HepG2 (cell line): ENCODE data around the gene DDX23. TPM values are rescaled to one million over a fixed set of nuclear protein-coding genes. Genes with fewer than 3 reads are reported as not detected.

ENCODE experiments used
- CEBPG ChIP-seq: IDR thresholded peaks from 2 replicates; pipeline ENCODE4 v1.6.1; 2016
- ERF ChIP-seq: IDR thresholded peaks from 2 replicates; pipeline ENCODE4 v1.6.1; 2018; ENCODE audit warnings: missing biosample characterization, missing genetic modification reagents
- ESRRA ChIP-seq: sonication (generic); formaldehyde crosslinking; IDR thresholded peaks from 2 replicates; pipeline ENCODE4 v1.5.1; 2020; ENCODE audit warnings: mild to moderate bottlenecking, low read depth, missing genetic modification reagents
- HNRNPH1 ChIP-seq: fragments of 200-400 bp; formaldehyde crosslinking; optimal IDR thresholded peaks from 2 replicates; pipeline ENCODE3; 2017; ENCODE audit warnings: mild to moderate bottlenecking, low read depth, low read length
- KDM3A ChIP-seq: IDR thresholded peaks from 2 replicates; pipeline ENCODE4 v1.6.1; 2018; ENCODE audit warnings: low read depth, missing compliant biosample characterization
- MXI1 ChIP-seq: IDR thresholded peaks from 3 replicates; pipeline ENCODE4 v1.6.1; 2012; ENCODE audit warnings: low read depth, low read length, inconsistent platforms, borderline replicate concordance
- NCOA2 ChIP-seq: sonication (generic); formaldehyde crosslinking; IDR thresholded peaks from 2 replicates; pipeline ENCODE4 v1.8.0; 2022; ENCODE audit warnings: inconsistent platforms
- NRL ChIP-seq: sonication (generic); formaldehyde crosslinking; IDR thresholded peaks from 2 replicates; pipeline ENCODE4 v1.5.0; 2020; ENCODE audit warnings: missing genetic modification reagents, mild to moderate bottlenecking, moderate library complexity, borderline replicate concordance
- RNF2 ChIP-seq: fragments of 450-650 bp; conservative IDR thresholded peaks from 2 replicates; pipeline ENCODE4 v1.6.1; 2016; ENCODE audit warnings: low read depth
- SAFB2 ChIP-seq: sonication (generic); formaldehyde crosslinking; IDR thresholded peaks from 2 replicates; pipeline ENCODE4 v1.5.1; 2020; ENCODE audit warnings: missing genetic modification reagents, low read depth, mild to moderate bottlenecking, borderline replicate concordance
- THAP11 ChIP-seq: IDR thresholded peaks from 2 replicates; pipeline ENCODE4 v1.6.1; 2016; ENCODE audit warnings: missing biosample characterization, missing genetic modification reagents
- ZFP36L2 ChIP-seq: sonication (generic); formaldehyde crosslinking; IDR thresholded peaks from 2 replicates; pipeline ENCODE4 v1.4.0; 2020; ENCODE audit warnings: missing genetic modification reagents
- ZFX ChIP-seq: sonication (generic); formaldehyde crosslinking; IDR thresholded peaks from 2 replicates; pipeline ENCODE4 v1.4.0; 2020; ENCODE audit warnings: mild to moderate bottlenecking, low read depth, missing genetic modification reagents, moderate library complexity
- ZNF354B ChIP-seq: sonication (generic); formaldehyde crosslinking; IDR thresholded peaks from 2 replicates; pipeline ENCODE4 v1.8.0; 2022; ENCODE audit warnings: mild to moderate bottlenecking, missing genetic modification reagents
- ZNF510 ChIP-seq: sonication (generic); formaldehyde crosslinking; IDR thresholded peaks from 2 replicates; pipeline ENCODE4 v1.4.0; 2020; ENCODE audit warnings: low read depth, mild to moderate bottlenecking, missing genetic modification reagents
- ZNF557 ChIP-seq: sonication (generic); formaldehyde crosslinking; IDR thresholded peaks from 2 replicates; pipeline ENCODE4 v1.4.0; 2020; ENCODE audit warnings: missing genetic modification reagents
- polyA plus RNA-seq, 8 experiments: library from polyadenylated mRNA; depleted of rRNA in 3 of 8; stranded (reverse) in 7 of 8; unstranded in 1 of 8; fragments of >200 nt; fragmentation: Illumina TruSeq in 4 of 8; extraction: Trizol in 4 of 8; gene quantifications; 2 replicates each; pipeline versions ENCODE4 v1.2.1 to v1.2.3, GENCODE V29; 2011 to 2016; ENCODE audit warnings: low read depth in 4 of 8, missing spikeins in 1 of 8, mixed read lengths in 1 of 8; ENCODE audit not compliant: insufficient read depth in 1 of 8
- total RNA-seq, 5 experiments: library from RNA; depleted of rRNA; stranded (reverse); fragments of >200 nt; fragmentation: Illumina TruSeq; extraction: Trizol; gene quantifications; 2 replicates each; pipeline ENCODE4 v1.2.3, GENCODE V29; 2016; ENCODE audit warnings: low read depth in 1 of 5
- TF ChIP-seq, protein P1 (sequence below): IDR thresholded peaks from 2 replicates; pipeline ENCODE4 v1.6.1; 2018; ENCODE audit warnings: missing genetic modification reagents, mild to moderate bottlenecking, missing compliant biosample characterization
- TF ChIP-seq, protein P2 (sequence below): sonication (generic); formaldehyde crosslinking; IDR thresholded peaks from 2 replicates; pipeline ENCODE4 v1.4.0; 2020; ENCODE audit warnings: mild to moderate bottlenecking, low read depth, missing genetic modification reagents
- TF ChIP-seq, protein P3 (sequence below): sonication (generic); formaldehyde crosslinking; IDR thresholded peaks from 2 replicates; pipeline ENCODE4 v1.4.0; 2020; ENCODE audit warnings: mild to moderate bottlenecking, missing genetic modification reagents
- TF ChIP-seq, protein P4 (sequence below): sonication (generic); formaldehyde crosslinking; IDR thresholded peaks from 2 replicates; pipeline ENCODE4 v1.4.0; 2020; ENCODE audit warnings: missing genetic modification reagents

Gene DDX23
- total and polyA plus RNA-seq, 2 of the 13 experiments (the other 11 are each of a cell fraction or from before 2014, with no cell fraction given): 35.7 to 90.0 TPM

DNA sequence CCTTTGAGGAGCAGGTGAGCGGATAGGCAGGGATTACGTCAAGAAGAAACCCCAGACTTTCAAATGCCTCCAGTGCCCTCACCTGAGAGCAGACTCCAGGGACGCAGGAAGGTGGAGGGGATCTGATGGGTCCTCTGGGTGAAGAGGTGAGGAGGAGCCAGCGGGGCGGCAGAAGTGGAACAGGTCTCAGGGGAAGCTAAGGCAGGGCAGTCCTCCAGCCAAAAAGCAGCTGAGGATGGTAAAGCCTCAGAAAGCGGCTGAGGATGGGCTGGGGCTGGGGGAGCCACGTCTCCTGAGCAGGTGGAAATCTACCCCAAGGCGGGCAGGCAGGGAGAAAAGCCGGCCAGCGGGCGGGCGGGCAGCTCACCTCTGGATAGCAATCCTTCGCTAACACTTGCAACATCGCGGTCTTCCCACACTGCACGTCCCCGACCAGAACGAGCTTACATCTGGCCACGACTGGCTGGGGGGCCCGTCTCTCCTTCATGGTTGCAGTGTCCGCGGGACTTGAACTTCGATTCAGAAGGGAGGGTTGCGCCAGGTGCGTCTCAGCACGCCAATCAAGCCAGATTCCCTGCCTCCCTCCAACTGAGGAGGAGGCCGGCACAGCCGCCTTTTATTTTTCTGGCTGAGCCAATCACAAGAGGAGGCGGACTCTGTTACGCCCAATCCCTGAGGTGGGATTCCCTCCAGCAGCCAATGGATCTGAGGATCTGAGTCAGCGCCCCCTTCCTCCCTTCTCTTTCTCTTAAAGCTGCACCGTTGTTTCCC is 13.5 kb upstream of the DDX23 start, which contains the start of gene RND1 (continued):
- TF ChIP-seq ZNF510 (CRISPR knock-in tag) (peak; percentile 82; the same call in 1 of the 2 replicates), ZNF557 (CRISPR knock-in tag) (peak; percentile 81), ESRRA (0 out of 2 replicates have a peak, but pooled peaks have one; percentile 31), ZFP36L2 (CRISPR knock-in tag) (no peak), SAFB2 (0 out of 2 replicates have a peak, but pooled peaks have one; percentile 13), NCOA2 (peak; percentile 29; the same call in 1 of the 2 replicates), ZFX (CRISPR knock-in tag) (peak; percentile 73), ERF (CRISPR knock-in tag) (0 out of 2 replicates have a peak, but pooled peaks have one; percentile 28), ZNF354B (no peak), KDM3A (CRISPR knock-in tag) (no peak), RNF2 (0 out of 2 replicates have a peak, but pooled peaks have one; percentile 64), HNRNPH1 (peak; percentile 98), CEBPG (CRISPR knock-in tag) (0 out of 2 replicates have a peak, but pooled peaks have one; percentile 27), NRL (CRISPR knock-in tag) (no peak; the same call in 1 of the 2 replicates), MXI1 (peak; percentile 42; the same call in 1 of the 3 replicates), THAP11 (CRISPR knock-in tag) (peak; percentile 46; the same call in 1 of the 2 replicates)
- TF ChIP-seq, protein P1, sequence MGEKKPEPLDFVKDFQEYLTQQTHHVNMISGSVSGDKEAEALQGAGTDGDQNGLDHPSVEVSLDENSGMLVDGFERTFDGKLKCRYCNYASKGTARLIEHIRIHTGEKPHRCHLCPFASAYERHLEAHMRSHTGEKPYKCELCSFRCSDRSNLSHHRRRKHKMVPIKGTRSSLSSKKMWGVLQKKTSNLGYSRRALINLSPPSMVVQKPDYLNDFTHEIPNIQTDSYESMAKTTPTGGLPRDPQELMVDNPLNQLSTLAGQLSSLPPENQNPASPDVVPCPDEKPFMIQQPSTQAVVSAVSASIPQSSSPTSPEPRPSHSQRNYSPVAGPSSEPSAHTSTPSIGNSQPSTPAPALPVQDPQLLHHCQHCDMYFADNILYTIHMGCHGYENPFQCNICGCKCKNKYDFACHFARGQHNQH (CRISPR knock-in tag): peak; percentile 68; the same call in 1 of the 2 replicates
- TF ChIP-seq, protein P2, sequence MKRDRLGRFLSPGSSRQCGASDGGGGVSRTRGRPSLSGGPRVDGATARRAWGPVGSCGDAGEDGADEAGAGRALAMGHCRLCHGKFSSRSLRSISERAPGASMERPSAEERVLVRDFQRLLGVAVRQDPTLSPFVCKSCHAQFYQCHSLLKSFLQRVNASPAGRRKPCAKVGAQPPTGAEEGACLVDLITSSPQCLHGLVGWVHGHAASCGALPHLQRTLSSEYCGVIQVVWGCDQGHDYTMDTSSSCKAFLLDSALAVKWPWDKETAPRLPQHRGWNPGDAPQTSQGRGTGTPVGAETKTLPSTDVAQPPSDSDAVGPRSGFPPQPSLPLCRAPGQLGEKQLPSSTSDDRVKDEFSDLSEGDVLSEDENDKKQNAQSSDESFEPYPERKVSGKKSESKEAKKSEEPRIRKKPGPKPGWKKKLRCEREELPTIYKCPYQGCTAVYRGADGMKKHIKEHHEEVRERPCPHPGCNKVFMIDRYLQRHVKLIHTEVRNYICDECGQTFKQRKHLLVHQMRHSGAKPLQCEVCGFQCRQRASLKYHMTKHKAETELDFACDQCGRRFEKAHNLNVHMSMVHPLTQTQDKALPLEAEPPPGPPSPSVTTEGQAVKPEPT: 0 out of 2 replicates have a peak, but pooled peaks have one; percentile 59
- TF ChIP-seq, protein P3, sequence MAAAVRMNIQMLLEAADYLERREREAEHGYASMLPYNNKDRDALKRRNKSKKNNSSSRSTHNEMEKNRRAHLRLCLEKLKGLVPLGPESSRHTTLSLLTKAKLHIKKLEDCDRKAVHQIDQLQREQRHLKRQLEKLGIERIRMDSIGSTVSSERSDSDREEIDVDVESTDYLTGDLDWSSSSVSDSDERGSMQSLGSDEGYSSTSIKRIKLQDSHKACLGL (CRISPR knock-in tag): no peak
- TF ChIP-seq, protein P4, sequence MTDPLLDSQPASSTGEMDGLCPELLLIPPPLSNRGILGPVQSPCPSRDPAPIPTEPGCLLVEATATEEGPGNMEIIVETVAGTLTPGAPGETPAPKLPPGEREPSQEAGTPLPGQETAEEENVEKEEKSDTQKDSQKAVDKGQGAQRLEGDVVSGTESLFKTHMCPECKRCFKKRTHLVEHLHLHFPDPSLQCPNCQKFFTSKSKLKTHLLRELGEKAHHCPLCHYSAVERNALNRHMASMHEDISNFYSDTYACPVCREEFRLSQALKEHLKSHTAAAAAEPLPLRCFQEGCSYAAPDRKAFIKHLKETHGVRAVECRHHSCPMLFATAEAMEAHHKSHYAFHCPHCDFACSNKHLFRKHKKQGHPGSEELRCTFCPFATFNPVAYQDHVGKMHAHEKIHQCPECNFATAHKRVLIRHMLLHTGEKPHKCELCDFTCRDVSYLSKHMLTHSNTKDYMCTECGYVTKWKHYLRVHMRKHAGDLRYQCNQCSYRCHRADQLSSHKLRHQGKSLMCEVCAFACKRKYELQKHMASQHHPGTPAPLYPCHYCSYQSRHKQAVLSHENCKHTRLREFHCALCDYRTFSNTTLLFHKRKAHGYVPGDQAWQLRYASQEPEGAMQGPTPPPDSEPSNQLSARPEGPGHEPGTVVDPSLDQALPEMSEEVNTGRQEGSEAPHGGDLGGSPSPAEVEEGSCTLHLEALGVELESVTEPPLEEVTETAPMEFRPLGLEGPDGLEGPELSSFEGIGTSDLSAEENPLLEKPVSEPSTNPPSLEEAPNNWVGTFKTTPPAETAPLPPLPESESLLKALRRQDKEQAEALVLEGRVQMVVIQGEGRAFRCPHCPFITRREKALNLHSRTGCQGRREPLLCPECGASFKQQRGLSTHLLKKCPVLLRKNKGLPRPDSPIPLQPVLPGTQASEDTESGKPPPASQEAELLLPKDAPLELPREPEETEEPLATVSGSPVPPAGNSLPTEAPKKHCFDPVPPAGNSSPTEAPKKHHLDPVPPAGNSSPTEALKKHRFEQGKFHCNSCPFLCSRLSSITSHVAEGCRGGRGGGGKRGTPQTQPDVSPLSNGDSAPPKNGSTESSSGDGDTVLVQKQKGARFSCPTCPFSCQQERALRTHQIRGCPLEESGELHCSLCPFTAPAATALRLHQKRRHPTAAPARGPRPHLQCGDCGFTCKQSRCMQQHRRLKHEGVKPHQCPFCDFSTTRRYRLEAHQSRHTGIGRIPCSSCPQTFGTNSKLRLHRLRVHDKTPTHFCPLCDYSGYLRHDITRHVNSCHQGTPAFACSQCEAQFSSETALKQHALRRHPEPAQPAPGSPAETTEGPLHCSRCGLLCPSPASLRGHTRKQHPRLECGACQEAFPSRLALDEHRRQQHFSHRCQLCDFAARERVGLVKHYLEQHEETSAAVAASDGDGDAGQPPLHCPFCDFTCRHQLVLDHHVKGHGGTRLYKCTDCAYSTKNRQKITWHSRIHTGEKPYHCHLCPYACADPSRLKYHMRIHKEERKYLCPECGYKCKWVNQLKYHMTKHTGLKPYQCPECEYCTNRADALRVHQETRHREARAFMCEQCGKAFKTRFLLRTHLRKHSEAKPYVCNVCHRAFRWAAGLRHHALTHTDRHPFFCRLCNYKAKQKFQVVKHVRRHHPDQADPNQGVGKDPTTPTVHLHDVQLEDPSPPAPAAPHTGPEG (CRISPR knock-in tag): peak; percentile 59; the same call in 1 of the 2 replicates
